T-helper 2 cell treated with Interferon-gamma antibody and Interleukin-4, amounts not matched to agents 100 ng/mL and 5 ng/mL, for 36 hours (primary cell): Measurements from ENCODE around the gene RPL19. TPM values are rescaled to one million over a fixed set of nuclear protein-coding genes. Genes with fewer than 3 reads are reported as not detected.

Experiments used
- intact Hi-C: fragments of 100-400 bp; cut with micrococcal nuclease; formaldehyde crosslinking; loops from one replicate; pipeline ENCODE4 v1.15.1; 2023
- total RNA-seq: library from RNA; stranded (reverse); gene quantifications from 2 replicates; pipeline ENCODE4 v1.2.3, GENCODE V29; 2022

RPL19 gene
- total RNA-seq, 1 donor from 2014 or later: 1,964 TPM

DNA sequence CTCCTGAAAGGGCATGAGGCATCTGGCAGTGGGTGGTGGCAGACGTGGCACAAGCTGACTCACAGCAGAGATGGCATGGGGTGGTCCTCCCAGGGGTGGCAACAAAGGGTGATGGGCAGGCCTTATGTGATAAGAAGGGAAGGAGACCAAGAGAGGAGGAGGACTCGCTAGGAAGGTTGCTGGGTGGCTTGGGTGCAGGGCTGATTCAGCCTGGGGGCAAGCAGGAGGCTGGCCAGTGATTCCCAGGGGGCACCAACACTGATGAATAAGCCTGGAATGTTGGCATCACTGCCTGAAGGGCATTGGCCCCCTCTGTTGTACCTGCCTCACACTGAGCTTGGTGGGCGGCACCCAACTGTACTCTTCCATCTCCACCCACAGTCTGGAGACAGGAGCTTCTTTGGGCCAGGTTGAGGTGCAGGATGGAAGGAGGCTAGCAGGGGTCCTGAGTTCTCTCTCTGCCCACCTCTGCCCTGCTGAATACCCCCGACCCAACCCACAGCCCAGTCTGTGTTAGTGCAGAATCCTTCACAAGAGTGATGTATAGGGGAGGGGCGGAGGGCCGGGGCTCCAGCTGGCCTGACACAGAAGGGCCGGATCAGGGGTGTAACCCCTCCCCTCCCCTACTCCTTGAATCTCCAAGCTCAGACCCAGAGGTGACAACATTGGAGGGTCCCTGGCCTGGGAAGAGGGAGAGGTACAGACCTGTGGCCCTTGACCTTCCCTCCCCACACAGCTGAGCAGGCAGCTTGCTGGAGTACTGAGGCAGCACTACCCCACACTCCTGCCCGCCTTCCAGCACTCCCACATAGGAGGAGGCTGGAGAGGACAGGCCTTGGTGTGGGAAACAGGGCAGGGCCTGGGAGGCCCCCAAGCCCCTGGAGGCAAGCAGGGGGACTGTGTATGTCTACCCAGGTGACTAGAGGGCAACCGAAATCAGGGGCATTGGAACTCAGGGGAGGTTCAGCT, 23.1 kb downstream of the RPL19 start:
- intact Hi-C loops: no loop called here

GRCh38 chr17:39223907-39224777, 24.1 kb downstream of the RPL19 start:
- intact Hi-C loops: no loop called here

- intact Hi-C loops: no loop called here
Observed at GRCh38 chr17:39224778-39225307, 24.8 kb downstream of the RPL19 start.

GRCh38 chr17:39225308-39225958, 25.4 kb downstream of the RPL19 start, which contains the start of gene STAC2:
Gene STAC2, minus strand, starts transcription at chr17:39225945. Its CDS starts 443 bp downstream, at chr17:39225502.
- intact Hi-C loops: no loop called here

DNA sequence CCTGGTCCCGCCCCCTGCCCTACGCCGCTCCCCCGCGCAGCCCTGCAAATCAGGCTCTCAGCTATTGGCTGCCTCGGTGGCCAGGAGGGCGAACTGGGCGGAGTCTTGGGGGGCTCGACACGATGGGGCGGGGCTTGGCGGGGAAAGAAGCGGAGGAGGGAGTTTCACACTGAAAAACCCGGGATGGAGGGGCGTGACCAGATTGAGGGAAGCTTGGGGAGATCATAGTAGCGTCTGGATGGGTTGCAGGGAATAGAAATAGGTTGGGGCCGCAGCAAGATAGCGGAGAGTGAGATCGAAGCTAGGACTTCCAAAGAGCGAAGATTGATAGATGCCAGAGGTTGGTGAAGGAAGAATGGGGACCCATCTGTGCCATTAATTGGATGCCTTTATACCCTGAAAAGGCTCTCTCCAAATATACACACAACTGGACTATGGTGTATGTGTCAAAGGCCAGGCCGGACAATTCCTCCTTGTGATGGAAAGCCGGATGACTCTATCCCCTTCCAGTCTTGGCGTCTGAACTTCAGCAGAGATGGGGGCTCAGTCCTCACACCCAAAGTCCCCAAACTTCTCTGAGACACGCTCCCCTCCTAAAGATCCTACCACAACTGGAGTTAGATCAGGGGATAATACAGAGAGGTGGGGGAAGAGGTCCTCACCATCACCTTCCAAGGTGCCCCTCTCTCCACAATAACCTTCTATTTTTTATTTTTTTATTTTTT, 26.0 kb downstream of the RPL19 start:
- intact Hi-C loops: no loop called here

GRCh38 chr17:39227364-39227919, 27.4 kb downstream of the RPL19 start:
- intact Hi-C loops: no loop called here

GRCh38 chr17:39229274-39229913, 29.3 kb downstream of the RPL19 start:
- intact Hi-C loops: no loop called here

DNA sequence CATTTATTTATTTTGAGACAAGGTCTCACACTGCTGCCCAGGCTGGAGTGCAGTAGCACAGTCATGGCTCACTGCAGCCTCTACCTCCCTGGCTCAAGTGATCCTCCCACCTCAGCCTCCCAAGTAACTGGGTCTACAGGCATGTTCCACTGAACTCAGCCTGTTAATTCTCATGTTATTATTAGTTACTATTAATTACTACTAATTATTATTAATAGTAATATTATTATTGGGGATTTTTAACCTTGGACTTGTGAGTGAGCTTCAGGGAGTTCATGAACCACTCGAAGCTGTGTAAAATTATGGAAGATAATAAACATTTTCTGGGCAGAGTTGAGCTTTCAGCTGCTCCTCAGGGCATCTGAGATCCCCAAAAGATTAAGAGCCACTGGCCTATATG, 30.3 kb downstream of the RPL19 start:
- intact Hi-C loops: no loop called here

GRCh38 chr17:39231091-39231561, 31.0 kb downstream of the RPL19 start:
- intact Hi-C loops: no loop called here

GRCh38 chr17:39231591-39232551, 31.8 kb downstream of the RPL19 start:
- intact Hi-C loops: no loop called here

DNA sequence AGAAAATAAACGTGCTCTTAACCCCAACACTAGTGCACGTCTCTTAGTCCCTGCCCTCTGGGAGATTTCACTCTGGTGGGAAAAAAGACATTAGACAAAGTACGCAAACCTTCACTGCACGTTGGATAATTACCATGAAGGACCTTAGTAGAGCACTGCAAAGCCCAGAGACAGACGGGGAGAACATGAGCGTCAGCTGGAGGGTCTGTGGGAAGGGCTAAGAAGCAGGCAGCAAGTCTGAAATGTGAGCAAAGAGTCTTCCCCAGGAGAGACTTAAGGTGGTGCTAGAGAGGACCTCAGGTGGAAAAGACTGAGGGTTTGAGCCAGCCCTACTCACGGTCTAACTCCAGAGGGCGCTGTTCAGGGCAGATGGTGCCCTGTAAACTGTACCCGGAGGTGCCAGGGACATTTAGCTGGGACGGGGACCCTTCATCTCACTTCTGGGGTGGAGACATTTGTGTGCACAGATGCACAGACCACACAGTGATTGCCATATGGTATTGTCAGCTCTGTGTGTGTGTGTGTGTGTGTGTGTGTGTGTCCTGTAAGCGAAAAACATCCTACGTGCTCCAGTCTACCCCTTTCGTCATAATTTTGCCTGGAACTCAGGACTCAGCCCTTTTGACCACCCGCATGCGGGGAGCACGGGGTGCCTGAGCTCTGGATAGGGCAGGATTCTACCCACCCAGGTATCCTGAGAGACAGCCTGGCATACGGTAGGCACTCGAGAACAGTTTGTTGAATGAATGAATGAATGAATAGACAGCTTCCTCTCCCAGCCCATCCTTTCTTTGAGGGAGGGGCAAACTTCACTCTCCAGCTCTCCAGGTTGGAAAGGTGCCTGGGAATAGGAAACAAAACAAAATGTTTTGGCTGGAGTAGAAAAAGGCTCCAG, 35.7 kb downstream of the RPL19 start:
- intact Hi-C loops: no loop called here

- intact Hi-C loops: no loop called here
Observed at GRCh38 chr17:39236450-39236927, 36.4 kb downstream of the RPL19 start.

DNA sequence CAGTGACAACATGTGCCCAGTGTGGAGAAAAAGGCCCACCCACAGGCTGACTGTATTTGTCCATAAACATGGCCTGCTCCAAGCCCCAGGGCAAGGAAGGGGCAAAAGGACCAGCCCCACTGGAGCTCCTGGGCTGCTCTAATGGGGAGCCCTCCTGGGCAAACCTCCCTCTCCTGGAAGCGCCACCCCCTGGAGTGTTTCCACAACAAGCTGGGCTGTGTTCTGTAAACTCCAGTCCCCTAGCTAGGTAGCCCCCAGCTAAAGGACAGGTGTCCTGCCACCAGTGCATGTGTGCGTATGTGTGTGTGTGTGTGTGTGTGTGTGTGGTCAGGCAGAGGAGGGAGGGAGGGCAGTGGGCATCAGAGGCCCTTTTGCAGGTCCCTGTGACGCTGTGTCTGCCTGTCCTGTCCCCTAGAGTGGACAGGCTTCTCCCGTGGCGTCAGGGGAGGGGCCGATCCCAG, 36.9 kb downstream of the RPL19 start:
- intact Hi-C loops: no loop called here

DNA sequence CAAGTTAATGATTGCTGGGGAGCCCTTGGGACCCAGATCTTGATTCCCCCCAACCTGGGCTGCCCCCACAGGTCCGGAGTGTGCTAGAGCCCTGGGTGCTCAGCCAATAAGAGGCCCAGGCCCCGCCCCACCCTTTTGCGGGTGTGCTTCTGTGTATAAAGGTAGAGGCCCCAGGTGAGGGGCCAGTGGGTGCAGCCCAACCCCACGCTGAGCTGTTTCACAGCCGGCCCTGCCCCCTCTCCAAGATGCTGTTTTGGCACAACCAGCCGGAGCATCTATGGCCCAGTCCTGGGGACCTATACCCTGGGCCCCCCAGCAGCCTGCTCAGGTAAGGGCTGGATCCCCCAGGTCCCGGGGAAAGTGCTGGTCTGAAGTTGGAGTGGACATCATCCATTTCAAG, 37.5 kb downstream of the RPL19 start:
- intact Hi-C loops: no loop called here

DNA sequence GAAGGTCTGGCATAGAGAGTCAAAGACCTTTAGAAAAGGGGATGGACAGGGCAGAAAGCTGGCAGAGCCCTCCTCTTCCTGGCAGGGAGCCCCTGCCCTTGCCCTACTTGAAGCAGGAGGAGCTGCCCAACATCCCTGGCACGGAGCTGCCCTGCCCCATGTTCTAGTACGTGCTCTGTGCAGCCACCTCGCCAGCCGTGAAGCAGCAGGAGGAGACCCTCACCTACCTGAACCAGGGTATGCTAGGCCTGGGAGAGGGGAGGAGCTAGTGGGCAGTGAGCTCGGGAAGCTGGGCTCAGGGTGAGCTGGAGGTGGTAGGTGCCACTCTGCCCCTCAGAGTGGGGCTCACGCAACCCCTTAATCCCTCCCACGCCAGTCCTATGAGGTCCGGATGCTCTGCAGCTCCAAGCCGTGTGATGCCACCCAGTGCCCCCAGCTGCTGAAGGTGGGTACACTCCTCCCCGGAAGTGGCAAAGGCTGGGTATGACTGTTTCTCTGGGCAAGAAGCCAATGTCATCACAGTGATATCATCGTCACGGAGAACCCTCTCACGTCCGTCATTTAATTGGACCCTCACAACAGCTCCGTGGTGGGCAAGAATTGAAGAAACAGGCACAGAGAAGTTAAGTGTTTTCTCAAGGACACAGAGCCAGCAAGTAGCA, 38.4 kb downstream of the RPL19 start:
- intact Hi-C loops: no loop called here

DNA sequence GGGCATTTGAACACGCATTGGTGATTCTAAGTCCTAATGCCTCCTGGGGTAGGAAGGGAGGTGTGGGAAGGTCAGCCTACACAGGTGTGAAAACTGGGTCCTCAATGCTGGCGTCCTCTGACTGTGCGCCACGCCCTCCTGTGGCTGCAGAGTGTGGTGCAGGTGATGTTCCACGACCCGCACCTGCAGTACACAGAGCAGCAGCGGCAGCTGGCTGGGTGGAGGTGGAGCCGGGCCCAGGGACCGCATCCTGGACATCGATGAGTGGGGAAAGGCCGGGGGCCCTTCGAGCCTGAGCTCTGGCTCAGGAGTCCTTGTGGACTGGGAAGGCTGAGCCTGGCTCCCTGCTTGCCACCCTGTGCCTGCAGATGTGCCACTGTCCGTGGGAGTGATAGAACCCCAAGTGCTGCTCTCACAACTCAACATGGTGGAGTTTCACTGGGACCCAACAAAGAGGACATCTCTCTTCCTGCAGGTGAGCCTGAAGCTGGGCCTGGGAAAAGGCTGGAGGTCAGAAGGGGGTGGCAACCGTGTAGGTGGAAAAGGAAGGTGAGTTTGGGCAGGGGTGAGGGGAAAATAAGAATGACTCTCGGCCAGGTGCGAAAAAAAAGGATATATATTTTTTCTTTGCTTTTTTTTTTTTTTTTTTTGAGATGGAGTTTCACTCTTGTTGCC, 39.7 kb downstream of the RPL19 start:
- intact Hi-C loops: loop anchor here (1.0 to 5.0 kb wide), 2 partner anchors 32 to 257 kb away; no protein-coding TSS in a partner anchor
